GM19193 (cell line): ENCODE measurements around the gene EEIG1.

Source experiments
- POLR2A ChIP-seq: IDR thresholded peaks from 4 replicates; pipeline ENCODE4 v1.6.1; 2011; ENCODE audit not compliant: insufficient read depth, insufficient read length; ENCODE audit errors: extremely low read depth

Gene EEIG1

GRCh38 chr9:127972236-127972871 is 8.4 kb downstream of the EEIG1 start:
- no peak for TF ChIP-seq POLR2A

GRCh38 chr9:127971357-127972235 is 9.2 kb downstream of the EEIG1 start:
- no peak for TF ChIP-seq POLR2A

- no peak for TF ChIP-seq POLR2A
Measured at GRCh38 chr9:127970401-127971313, 10.1 kb downstream of the EEIG1 start.

GRCh38 chr9:127968700-127969383 is 11.9 kb downstream of the EEIG1 start:
- TF ChIP-seq POLR2A: no peak

GRCh38 chr9:127968042-127968441 is 12.7 kb downstream of the EEIG1 start:
- no peak for TF ChIP-seq POLR2A

GRCh38 chr9:127967151-127967809 is 13.5 kb downstream of the EEIG1 start:
- no peak for TF ChIP-seq POLR2A

- no peak for TF ChIP-seq POLR2A
Measured at GRCh38 chr9:127966416-127967150, 14.2 kb downstream of the EEIG1 start.

- no peak for TF ChIP-seq POLR2A
Measured at GRCh38 chr9:127965953-127966352, 14.8 kb downstream of the EEIG1 start.

- no peak for TF ChIP-seq POLR2A
Measured at GRCh38 chr9:127963359-127964064, 17.3 kb downstream of the EEIG1 start.

GRCh38 chr9:127963041-127963358 is 17.8 kb downstream of the EEIG1 start:
- no peak for TF ChIP-seq POLR2A

- TF ChIP-seq POLR2A: no peak
Measured at GRCh38 chr9:127962278-127962677, 18.5 kb downstream of the EEIG1 start.

- TF ChIP-seq POLR2A: no peak
Measured at GRCh38 chr9:127961613-127962155, 19.1 kb downstream of the EEIG1 start.

GRCh38 chr9:127961155-127961490 is 19.7 kb downstream of the EEIG1 start:
- TF ChIP-seq POLR2A: no peak
